Measurements from ENCODE around the gene FBXL17.

The FBXL17 gene

GRCh38 chr5:107945061-107945460 is 436.8 kb downstream of the FBXL17 start:
- DNase-seq: no peak

GRCh38 chr5:107943923-107944322 is 438.0 kb downstream of the FBXL17 start:
- no peak for DNase-seq

- no peak for DNase-seq
Observed at GRCh38 chr5:107941036-107941435, 440.9 kb downstream of the FBXL17 start.

- DNase-seq: peak; percentile 92
Observed at GRCh38 chr5:107937651-107938355, 444.1 kb downstream of the FBXL17 start.

- peak; percentile 68 for DNase-seq
Observed at GRCh38 chr5:107937204-107937603, 444.7 kb downstream of the FBXL17 start.

- no peak for DNase-seq
Observed at GRCh38 chr5:107936515-107936914, 445.4 kb downstream of the FBXL17 start.

GRCh38 chr5:107935645-107936044 is 446.3 kb downstream of the FBXL17 start:
- peak; percentile 70 for DNase-seq

- DNase-seq: no peak
Observed at GRCh38 chr5:107933326-107933725, 448.6 kb downstream of the FBXL17 start.

GRCh38 chr5:107930891-107931290 is 451.0 kb downstream of the FBXL17 start:
- no peak for DNase-seq

GRCh38 chr5:107930092-107930491 is 451.8 kb downstream of the FBXL17 start:
- DNase-seq: no peak

- no peak for DNase-seq
Observed at GRCh38 chr5:107929080-107929479, 452.8 kb downstream of the FBXL17 start.

GRCh38 chr5:107926121-107926520 is 455.8 kb downstream of the FBXL17 start:
- peak; percentile 36 for DNase-seq

GRCh38 chr5:107925200-107925599 is 456.7 kb downstream of the FBXL17 start:
- DNase-seq: no peak

GRCh38 chr5:107919969-107920368 is 461.9 kb downstream of the FBXL17 start:
- no peak for DNase-seq

- no peak for DNase-seq
Observed at GRCh38 chr5:107919361-107919760, 462.5 kb downstream of the FBXL17 start.

- DNase-seq: no peak
Observed at GRCh38 chr5:107917983-107918382, 463.9 kb downstream of the FBXL17 start.

- no peak for DNase-seq
Observed at GRCh38 chr5:107916731-107917725, 464.9 kb downstream of the FBXL17 start.

- no peak for DNase-seq
Observed at GRCh38 chr5:107915176-107915812, 466.6 kb downstream of the FBXL17 start.

- DNase-seq: no peak
Observed at GRCh38 chr5:107913494-107913893, 468.4 kb downstream of the FBXL17 start.

GRCh38 chr5:107900721-107901120 is 481.2 kb downstream of the FBXL17 start:
- DNase-seq: peak; percentile 74

- DNase-seq: peak; percentile 23
Observed at GRCh38 chr5:107894361-107894760, 487.5 kb downstream of the FBXL17 start.

- no peak for DNase-seq
Observed at GRCh38 chr5:107893642-107894041, 488.3 kb downstream of the FBXL17 start.

GRCh38 chr5:107889387-107889786 is 492.5 kb downstream of the FBXL17 start:
- DNase-seq: no peak

Data from NCI-H82 (cell line).